HL-60 (cell line): ENCODE measurements around the gene ZNF205.

Source experiments
- DNase-seq, 2 experiments: peaks; one replicate each; pipeline ENCODE4 v3.0.0-alpha.2; 2010 to 2020; ENCODE audit warnings: low read depth in 1 of 2, low spot score in 1 of 2
- H3K27ac ChIP-seq: fragments of 250-450 bp; sonication (Bioruptor Pico); replicated peaks from 2 replicates; pipeline ENCODE4 v1.5.1; 2020; ENCODE audit warnings: mild to moderate bottlenecking, moderate library complexity
- H3K27me3 ChIP-seq: fragments of 250-450 bp; sonication (Bioruptor Pico); 2 replicates; pipeline ENCODE4 v1.5.1; 2021; ENCODE audit warnings: mild to moderate bottlenecking, moderate library complexity; ENCODE audit not compliant: insufficient read depth, poor library complexity, severe bottlenecking
- H3K4me3 ChIP-seq: replicated peaks from 2 replicates; pipeline ENCODE4 v1.5.1; 2011; ENCODE audit warnings: mild to moderate bottlenecking, control low read depth, low read length; ENCODE audit not compliant: insufficient read depth
- GABPA ChIP-seq: IDR thresholded peaks from 2 replicates; pipeline ENCODE4 v1.6.1; 2012; ENCODE audit warnings: low read depth
- POLR2AphosphoS5 ChIP-seq: IDR thresholded peaks from 2 replicates; pipeline ENCODE4 v1.6.1; 2012; ENCODE audit warnings: low read depth
- SPI1 ChIP-seq: IDR thresholded peaks from 2 replicates; pipeline ENCODE4 v1.6.1; 2012; ENCODE audit warnings: low read depth, mild to moderate bottlenecking, borderline replicate concordance
- TF ChIP-seq, protein P1 (sequence below): IDR thresholded peaks from 2 replicates; pipeline ENCODE4 v1.6.1; 2012; ENCODE audit warnings: low read depth; ENCODE audit not compliant: insufficient replicate concordance
- TF ChIP-seq, protein P2 (sequence below): IDR thresholded peaks from one replicate; pipeline ENCODE4 v1.5.1; 2011; ENCODE audit warnings: low read length, control low read depth, inconsistent platforms; ENCODE audit not compliant: insufficient read depth

ZNF205 gene

DNA sequence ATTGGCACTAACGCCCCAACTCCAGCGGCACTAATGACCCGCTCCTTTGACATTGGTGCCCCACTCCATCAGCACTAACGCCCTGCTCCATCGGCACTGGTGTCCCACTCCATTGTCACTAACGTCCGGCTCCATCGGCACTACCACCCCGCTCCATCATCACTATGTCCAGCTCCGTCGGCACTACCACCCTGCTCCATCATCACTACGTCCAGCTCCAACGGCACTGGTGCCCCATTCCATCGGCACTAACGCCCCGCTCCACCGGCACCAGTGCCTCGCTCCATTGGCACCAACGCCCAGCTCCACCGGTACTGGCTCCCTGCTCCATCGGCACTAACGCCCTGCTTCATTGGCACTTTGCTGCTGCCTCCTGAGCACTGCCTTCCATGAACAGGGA is 29.9 kb downstream of the ZNF205 start:
- no peak overlapping the region for H3K4me3 ChIP-seq
- no peak overlapping the region for H3K27ac ChIP-seq
- TF ChIP-seq SPI1 (no peak), POLR2AphosphoS5 (no peak), GABPA (no peak)
- TF ChIP-seq, protein P1, sequence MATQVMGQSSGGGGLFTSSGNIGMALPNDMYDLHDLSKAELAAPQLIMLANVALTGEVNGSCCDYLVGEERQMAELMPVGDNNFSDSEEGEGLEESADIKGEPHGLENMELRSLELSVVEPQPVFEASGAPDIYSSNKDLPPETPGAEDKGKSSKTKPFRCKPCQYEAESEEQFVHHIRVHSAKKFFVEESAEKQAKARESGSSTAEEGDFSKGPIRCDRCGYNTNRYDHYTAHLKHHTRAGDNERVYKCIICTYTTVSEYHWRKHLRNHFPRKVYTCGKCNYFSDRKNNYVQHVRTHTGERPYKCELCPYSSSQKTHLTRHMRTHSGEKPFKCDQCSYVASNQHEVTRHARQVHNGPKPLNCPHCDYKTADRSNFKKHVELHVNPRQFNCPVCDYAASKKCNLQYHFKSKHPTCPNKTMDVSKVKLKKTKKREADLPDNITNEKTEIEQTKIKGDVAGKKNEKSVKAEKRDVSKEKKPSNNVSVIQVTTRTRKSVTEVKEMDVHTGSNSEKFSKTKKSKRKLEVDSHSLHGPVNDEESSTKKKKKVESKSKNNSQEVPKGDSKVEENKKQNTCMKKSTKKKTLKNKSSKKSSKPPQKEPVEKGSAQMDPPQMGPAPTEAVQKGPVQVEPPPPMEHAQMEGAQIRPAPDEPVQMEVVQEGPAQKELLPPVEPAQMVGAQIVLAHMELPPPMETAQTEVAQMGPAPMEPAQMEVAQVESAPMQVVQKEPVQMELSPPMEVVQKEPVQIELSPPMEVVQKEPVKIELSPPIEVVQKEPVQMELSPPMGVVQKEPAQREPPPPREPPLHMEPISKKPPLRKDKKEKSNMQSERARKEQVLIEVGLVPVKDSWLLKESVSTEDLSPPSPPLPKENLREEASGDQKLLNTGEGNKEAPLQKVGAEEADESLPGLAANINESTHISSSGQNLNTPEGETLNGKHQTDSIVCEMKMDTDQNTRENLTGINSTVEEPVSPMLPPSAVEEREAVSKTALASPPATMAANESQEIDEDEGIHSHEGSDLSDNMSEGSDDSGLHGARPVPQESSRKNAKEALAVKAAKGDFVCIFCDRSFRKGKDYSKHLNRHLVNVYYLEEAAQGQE: no peak
- TF ChIP-seq, protein P2, sequence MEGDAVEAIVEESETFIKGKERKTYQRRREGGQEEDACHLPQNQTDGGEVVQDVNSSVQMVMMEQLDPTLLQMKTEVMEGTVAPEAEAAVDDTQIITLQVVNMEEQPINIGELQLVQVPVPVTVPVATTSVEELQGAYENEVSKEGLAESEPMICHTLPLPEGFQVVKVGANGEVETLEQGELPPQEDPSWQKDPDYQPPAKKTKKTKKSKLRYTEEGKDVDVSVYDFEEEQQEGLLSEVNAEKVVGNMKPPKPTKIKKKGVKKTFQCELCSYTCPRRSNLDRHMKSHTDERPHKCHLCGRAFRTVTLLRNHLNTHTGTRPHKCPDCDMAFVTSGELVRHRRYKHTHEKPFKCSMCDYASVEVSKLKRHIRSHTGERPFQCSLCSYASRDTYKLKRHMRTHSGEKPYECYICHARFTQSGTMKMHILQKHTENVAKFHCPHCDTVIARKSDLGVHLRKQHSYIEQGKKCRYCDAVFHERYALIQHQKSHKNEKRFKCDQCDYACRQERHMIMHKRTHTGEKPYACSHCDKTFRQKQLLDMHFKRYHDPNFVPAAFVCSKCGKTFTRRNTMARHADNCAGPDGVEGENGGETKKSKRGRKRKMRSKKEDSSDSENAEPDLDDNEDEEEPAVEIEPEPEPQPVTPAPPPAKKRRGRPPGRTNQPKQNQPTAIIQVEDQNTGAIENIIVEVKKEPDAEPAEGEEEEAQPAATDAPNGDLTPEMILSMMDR: no peak
- no peaks in the 10 kb centered on the region for H3K27me3 ChIP-seq
- DNase-seq: no peak

DNA sequence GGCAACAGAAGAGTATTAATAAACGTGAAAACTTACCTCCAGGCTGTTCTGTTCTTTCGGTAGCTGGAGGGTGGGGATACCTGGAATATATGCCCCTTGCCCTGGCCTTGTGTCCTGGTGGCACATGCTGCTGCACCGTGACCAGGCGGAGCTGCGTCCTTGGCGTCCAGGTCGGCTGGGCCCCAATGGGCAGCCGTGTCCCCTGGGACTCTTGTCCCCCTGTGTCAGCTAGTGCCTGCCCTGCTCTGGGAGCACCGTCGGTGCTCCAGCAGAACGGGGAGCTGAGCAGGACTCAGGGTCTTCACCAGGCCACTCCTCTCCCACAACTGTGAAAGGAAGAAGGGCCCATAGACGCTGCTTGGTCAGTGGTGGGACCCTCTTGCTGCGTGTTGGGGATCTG is 30.4 kb downstream of the ZNF205 start:
- Histone ChIP-seq H3K4me3 (no peak overlapping the region), H3K27me3 (no peaks in the 10 kb centered on the region), H3K27ac (no peak overlapping the region)
- no peak for DNase-seq
- TF ChIP-seq SPI1 (no peak), GABPA (no peak), POLR2AphosphoS5 (no peak)
- TF ChIP-seq, protein P2: no peak
- TF ChIP-seq, protein P1: no peak

DNA sequence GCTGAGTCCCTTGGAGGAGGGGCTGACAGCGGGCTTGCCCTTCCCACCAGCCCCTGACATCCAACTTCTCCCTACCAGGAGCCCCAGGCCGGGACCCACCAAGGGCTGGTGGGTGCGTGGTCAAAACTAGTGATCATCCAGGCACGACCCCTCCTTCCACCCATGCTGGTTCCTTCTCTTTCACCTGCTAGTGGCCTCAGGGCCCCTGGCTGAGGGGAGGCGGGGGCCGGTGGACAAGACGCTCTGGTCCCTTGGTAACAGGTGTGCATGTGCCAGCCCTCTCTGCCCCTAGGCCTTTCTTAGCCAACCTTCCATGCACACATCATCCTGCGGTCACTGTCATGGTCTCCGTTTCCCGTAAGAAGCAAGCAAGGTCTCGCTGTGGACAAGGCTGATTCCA is 30.8 kb downstream of the ZNF205 start:
- Histone ChIP-seq H3K27ac (no peak overlapping the region), H3K4me3 (no peak overlapping the region), H3K27me3 (no peaks in the 10 kb centered on the region)
- no peak for DNase-seq
- TF ChIP-seq, protein P1: no peak
- no peak for TF ChIP-seq SPI1
- TF ChIP-seq, protein P2: no peak
- no peak for TF ChIP-seq POLR2AphosphoS5
- no peak for TF ChIP-seq GABPA
